DLD1 (cell line): ENCODE data around the gene SEC63.
"Not testable (repeated sequence)": the region's sequence is repeated elsewhere in the genome, so short reads cannot be mapped to it uniquely, and the experiment has no call there.

Experiments
- in situ Hi-C: cut with HindIII; loops from 2 replicates; pipeline ENCODE4 v1.10.0; 2017; ENCODE audit warnings: low sequenced_read_pairs

The SEC63 gene

GRCh38 chr6:107864226-107865127 lies 93.5 kb downstream of the SEC63 start:
- in situ Hi-C loops = no loop called here

GRCh38 chr6:107862383-107862782 lies 95.6 kb downstream of the SEC63 start:
- in situ Hi-C loops = no loop called here

- in situ Hi-C loops = not testable (repeated sequence)
Measured at GRCh38 chr6:107860963-107861362, 97.0 kb downstream of the SEC63 start.

- in situ Hi-C loops = not testable (repeated sequence)
Measured at GRCh38 chr6:107860144-107860543, 97.9 kb downstream of the SEC63 start.

- in situ Hi-C loops = no loop called here
Measured at GRCh38 chr6:107853230-107853629, 104.8 kb downstream of the SEC63 start.

GRCh38 chr6:107849325-107849724 lies 108.7 kb downstream of the SEC63 start:
- in situ Hi-C loops = no loop called here

- in situ Hi-C loops = no loop called here
Measured at GRCh38 chr6:107847844-107848802, 109.9 kb downstream of the SEC63 start.

GRCh38 chr6:107846262-107846795 lies 111.7 kb downstream of the SEC63 start:
- in situ Hi-C loops = no loop called here

GRCh38 chr6:107845777-107846176 lies 112.2 kb downstream of the SEC63 start:
- in situ Hi-C loops = no loop called here

- in situ Hi-C loops = no loop called here
Measured at GRCh38 chr6:107843400-107843799, 114.6 kb downstream of the SEC63 start.

- in situ Hi-C loops = no loop called here
Measured at GRCh38 chr6:107841275-107841670, 116.7 kb downstream of the SEC63 start.

- in situ Hi-C loops = no loop called here
Measured at GRCh38 chr6:107840636-107841274, 117.3 kb downstream of the SEC63 start.

GRCh38 chr6:107833136-107833535 lies 124.9 kb downstream of the SEC63 start:
- in situ Hi-C loops = no loop called here

- in situ Hi-C loops = no loop called here
Measured at GRCh38 chr6:107832151-107833056, 125.6 kb downstream of the SEC63 start.

GRCh38 chr6:107830060-107830459 lies 127.9 kb downstream of the SEC63 start:
- in situ Hi-C loops = no loop called here

- in situ Hi-C loops = no loop called here
Measured at GRCh38 chr6:107827541-107827940, 130.5 kb downstream of the SEC63 start.

GRCh38 chr6:107823047-107823557 lies 134.9 kb downstream of the SEC63 start:
- in situ Hi-C loops = no loop called here

GRCh38 chr6:107822176-107823046 lies 135.6 kb downstream of the SEC63 start:
- in situ Hi-C loops = no loop called here

- in situ Hi-C loops = no loop called here
Measured at GRCh38 chr6:107821591-107821990, 136.4 kb downstream of the SEC63 start.
